IMR-90 (cell line): ENCODE results near the gene PPFIA2. TPM values are rescaled to one million over a fixed set of nuclear protein-coding genes. Genes with fewer than 3 reads are reported as not detected.

Experiments used
- ATAC-seq: fragments of 200-7000 bp; cut with Tn5 transposase; 2 replicates; pipeline ENCODE4 v1.9.1; 2020; ENCODE audit warnings: low read depth, mild to moderate bottlenecking, moderate library complexity
- BruUV-seq: library from RNA; stranded (reverse); fragments of 400-500 nt; replicated peaks from 2 replicates; lab custom pipeline; 2021; lab: Mats Ljungman, UMichigan
- CTCF ChIA-PET: fragments of 300-600 bp; formaldehyde crosslinking; extraction: SDS; loops from one replicate; lab custom pipeline; 2021; ENCODE audit warnings: antibody characterized with exemption; lab: Yijun Ruan, JAX
- POLR2A ChIA-PET: fragments of 300-600 bp; sonication (Branson Sonifier 250); formaldehyde crosslinking; loops from one replicate; lab custom pipeline; 2022; ENCODE audit warnings: antibody characterized with exemption; ENCODE audit not compliant: unreplicated experiment; lab: Charles Lee
- DNase-seq: peaks from one replicate; pipeline ENCODE4 v3.0.0; 2013
- H2AFZ ChIP-seq: replicated peaks from 2 replicates; pipeline ENCODE3; 2013; ENCODE audit warnings: low read length, mild to moderate bottlenecking; ENCODE audit not compliant: poor library complexity
- H2AK5ac ChIP-seq: 2 replicates; pipeline ENCODE4 v1.6.1; 2013; ENCODE audit warnings: low read depth, low read length, inconsistent platforms
- H2AK9ac ChIP-seq: replicated peaks from 2 replicates; pipeline ENCODE3; 2013; ENCODE audit warnings: mild to moderate bottlenecking, low read depth, low read length, moderate library complexity; ENCODE audit not compliant: poor library complexity
- H2BK120ac ChIP-seq: 2 replicates; pipeline ENCODE4 v1.6.1; 2013; ENCODE audit warnings: low read depth, low read length, inconsistent platforms
- H2BK15ac ChIP-seq: 3 replicates; pipeline ENCODE4 v1.6.1; 2013; ENCODE audit warnings: low read depth, low read length, inconsistent platforms
- H2BK20ac ChIP-seq: 2 replicates; pipeline ENCODE4 v1.6.1; 2013; ENCODE audit warnings: low read depth, mild to moderate bottlenecking, inconsistent platforms, low read length, moderate library complexity
- H2BK5ac ChIP-seq: 2 replicates; pipeline ENCODE4 v1.6.1; 2013; ENCODE audit warnings: mild to moderate bottlenecking, low read depth, low read length, inconsistent platforms; ENCODE audit not compliant: poor library complexity, severe bottlenecking
- H3K14ac ChIP-seq: replicated peaks from 2 replicates; pipeline ENCODE4 v1.6.1; 2013; ENCODE audit warnings: low read depth, low read length, inconsistent platforms
- H3K18ac ChIP-seq: 2 replicates; pipeline ENCODE4 v1.6.1; 2013; ENCODE audit warnings: low read depth, low read length, control low read depth
- H3K23ac ChIP-seq: 2 replicates; pipeline ENCODE4 v1.6.1; 2013; ENCODE audit warnings: low read depth, low read length, inconsistent platforms
- H3K27ac ChIP-seq: 2 replicates; pipeline ENCODE4 v1.5.1; 2013; ENCODE audit warnings: mild to moderate bottlenecking, control low read depth, low read length; ENCODE audit not compliant: insufficient read depth
- H3K27me3 ChIP-seq: 2 replicates; pipeline ENCODE4 v1.6.1; 2013; ENCODE audit warnings: low read length; ENCODE audit not compliant: control insufficient read depth, insufficient read depth
- H3K36me3 ChIP-seq: 2 replicates; pipeline ENCODE4 v1.6.1; 2013; ENCODE audit warnings: low read length, mixed read lengths; ENCODE audit not compliant: control insufficient read depth, insufficient read depth
- H3K4ac ChIP-seq: 2 replicates; pipeline ENCODE4 v1.6.1; 2013; ENCODE audit warnings: low read depth, low read length, inconsistent platforms
- H3K4me1 ChIP-seq: 2 replicates; pipeline ENCODE4 v1.6.1; 2013; ENCODE audit warnings: low read length, mixed read lengths; ENCODE audit not compliant: control insufficient read depth, insufficient read depth
- H3K4me2 ChIP-seq: 2 replicates; pipeline ENCODE4 v1.6.1; 2013; ENCODE audit warnings: low read depth, mild to moderate bottlenecking, control low read depth, low read length, moderate library complexity
- H3K4me3 ChIP-seq: 2 replicates; pipeline ENCODE4 v1.5.1; 2013; ENCODE audit warnings: low read depth, mild to moderate bottlenecking, control low read depth, low read length, moderate library complexity; ENCODE audit not compliant: insufficient read depth
- H3K56ac ChIP-seq: 2 replicates; pipeline ENCODE4 v1.6.1; 2013; ENCODE audit warnings: low read length, inconsistent platforms; ENCODE audit not compliant: insufficient read depth; ENCODE audit errors: extremely low read depth
- H3K79me1 ChIP-seq, 2 experiments: 2 replicates each; pipeline ENCODE4 v1.6.1; 2013; ENCODE audit warnings: low read length in 2 of 2, inconsistent platforms in 1 of 2, low read depth in 1 of 2
- H3K9ac ChIP-seq: 2 replicates; pipeline ENCODE4 v1.6.1; 2013; ENCODE audit warnings: low read depth, low read length, control low read depth
- H3K9me1 ChIP-seq: 2 replicates; pipeline ENCODE4 v1.6.1; 2013; ENCODE audit warnings: low read length, inconsistent platforms; ENCODE audit not compliant: insufficient read depth
- H3K9me3 ChIP-seq: 2 replicates; pipeline ENCODE4 v1.6.1; 2013; ENCODE audit warnings: low read length; ENCODE audit not compliant: control insufficient read depth, insufficient read depth
- H4K20me1 ChIP-seq: 2 replicates; pipeline ENCODE4 v1.6.1; 2013; ENCODE audit warnings: low read length, inconsistent platforms; ENCODE audit not compliant: insufficient read depth
- H4K5ac ChIP-seq: 2 replicates; pipeline ENCODE4 v1.6.1; 2013; ENCODE audit warnings: mild to moderate bottlenecking, low read depth, low read length, control low read depth
- H4K8ac ChIP-seq, 2 experiments: 2 replicates each; pipeline ENCODE4 v1.6.1; 2013; ENCODE audit warnings: low read depth in 2 of 2, low read length in 2 of 2, control low read depth in 1 of 2, inconsistent platforms in 1 of 2
- H4K91ac ChIP-seq: 2 replicates; pipeline ENCODE4 v1.6.1; 2013; ENCODE audit warnings: low read depth, low read length, inconsistent platforms; ENCODE audit not compliant: insufficient read depth
- CEBPB ChIP-seq: IDR thresholded peaks from 2 replicates; pipeline ENCODE4 v1.6.1; 2012; ENCODE audit warnings: low read depth, low read length, improper control_type of control experiment
- CHD1 ChIP-seq: IDR thresholded peaks from 2 replicates; pipeline ENCODE4 v1.6.1; 2012; ENCODE audit warnings: low read depth, low read length, improper control_type of control experiment
- CTCF ChIP-seq: conservative IDR thresholded peaks from 2 replicates; pipeline ENCODE4 v1.5.1; 2012; ENCODE audit warnings: mild to moderate bottlenecking, low read depth, low read length, improper control_type of control experiment
- MAFK ChIP-seq: IDR thresholded peaks from 2 replicates; pipeline ENCODE4 v1.6.1; 2012; ENCODE audit warnings: low read depth, low read length, improper control_type of control experiment
- MAZ ChIP-seq: IDR thresholded peaks from 2 replicates; pipeline ENCODE4 v1.6.1; 2012; ENCODE audit warnings: low read depth, mild to moderate bottlenecking, low read length, improper control_type of control experiment, moderate library complexity, borderline replicate concordance
- MXI1 ChIP-seq: IDR thresholded peaks from 2 replicates; pipeline ENCODE4 v1.6.1; 2012; ENCODE audit warnings: low read depth, mild to moderate bottlenecking, low read length, moderate library complexity, borderline replicate concordance
- POLR2A ChIP-seq: IDR thresholded peaks from 2 replicates; pipeline ENCODE4 v1.6.1; 2012; ENCODE audit warnings: mild to moderate bottlenecking, low read depth, low read length
- RAD21 ChIP-seq: IDR thresholded peaks from 2 replicates; pipeline ENCODE4 v1.6.1; 2012; ENCODE audit warnings: low read length, improper control_type of control experiment
- RCOR1 ChIP-seq: IDR thresholded peaks from 2 replicates; pipeline ENCODE4 v1.6.1; 2012; ENCODE audit warnings: mild to moderate bottlenecking, low read length, improper control_type of control experiment; ENCODE audit not compliant: insufficient replicate concordance
- RFX5 ChIP-seq: IDR thresholded peaks from 2 replicates; pipeline ENCODE4 v1.8.0; 2012; ENCODE audit warnings: low read depth, mild to moderate bottlenecking, low read length, moderate library complexity
- USF2 ChIP-seq: fragments of 150-350 bp; IDR thresholded peaks from 2 replicates; pipeline ENCODE4 v1.6.1; 2017; ENCODE audit warnings: mild to moderate bottlenecking, antibody characterized with exemption, low read length, low read depth
- dilution Hi-C: fragments of 300-500 bp; cut with HindIII; formaldehyde crosslinking; loops from one replicate; pipeline ENCODE4 v1.14.3; 2018; ENCODE audit warnings: low sequenced_read_pairs; ENCODE audit not compliant: unreplicated experiment
- in situ Hi-C: fragments of 300-500 bp; cut with MboI; formaldehyde crosslinking; loops from 3 replicates; pipeline ENCODE4 v1.14.3; 2019; ENCODE audit warnings: low sequenced_read_pairs, inconsistent platforms, mixed read lengths
- intact Hi-C: fragments of 100-400 bp; cut with micrococcal nuclease; formaldehyde crosslinking; loops from 2 replicates; pipeline ENCODE4 v1.10.0; 2022
- polyA plus RNA-seq, 3 experiments: library from polyadenylated mRNA; depleted of rRNA; stranded (reverse); fragments of >200 nt; gene quantifications; 2 replicates each; pipeline ENCODE4 v1.2.3, GENCODE V29; 2012; ENCODE audit warnings: low replicate concordance in 1 of 3
- total RNA-seq: library from RNA; depleted of rRNA; stranded (reverse); fragments of >200 nt; gene quantifications from 2 replicates; pipeline ENCODE4 v1.2.3, GENCODE V29; 2012

PPFIA2 gene
- total and polyA plus RNA-seq, 2 of the 4 experiments (the other 2 are of a cell fraction), result 0.29 to 1.3 TPM

GRCh38 chr12:81670759-81671158 lies 88.4 kb downstream of the PPFIA2 start:
- ATAC-seq (no peak), DNase-seq (no peak)
- no peak overlapping the region for H2BK5ac ChIP-seq
- no peak overlapping the region for H4K8ac ChIP-seq
- no peak overlapping the region for H2AK9ac ChIP-seq
- H3K4me3 ChIP-seq, result no peak overlapping the region
- H2AK5ac ChIP-seq, result no peak overlapping the region
- BruUV-seq, result no TSS peak
- H2BK15ac ChIP-seq, result no peak overlapping the region
- H3K9ac ChIP-seq, result no peak overlapping the region
- ChIA-PET POLR2A (no interaction called here), CTCF (no interaction called here)
- H3K9me3 ChIP-seq, result no peaks in the 10 kb centered on the region
- no peaks in the 10 kb centered on the region for H3K79me1 ChIP-seq
- no peak overlapping the region for H3K4me2 ChIP-seq
- no peaks in the 10 kb centered on the region for H3K4me1 ChIP-seq
- no peak overlapping the region for H3K4ac ChIP-seq
- H3K27ac ChIP-seq, result no peak overlapping the region
- no peak overlapping the region for H3K14ac ChIP-seq
- dilution Hi-C loops (no loop called here), intact Hi-C loops (no loop called here), in situ Hi-C loops (no loop called here)
- H3K23ac ChIP-seq, result no peak overlapping the region
- H3K36me3 ChIP-seq, result no peaks in the 10 kb centered on the region
- no peak overlapping the region for H2AFZ ChIP-seq
- H4K20me1 ChIP-seq, result no peaks in the 10 kb centered on the region
- no peak overlapping the region for H4K91ac ChIP-seq
- H3K9me1 ChIP-seq, result no peaks in the 10 kb centered on the region
- no peak overlapping the region for H4K5ac ChIP-seq
- no peak overlapping the region for H2BK20ac ChIP-seq
- H3K56ac ChIP-seq, result no peak overlapping the region
- TF ChIP-seq USF2 (no peak), RFX5 (no peak), MAZ (no peak), CHD1 (no peak), MXI1 (no peak), CEBPB (no peak), RAD21 (no peak), POLR2A (no peak), RCOR1 (no peak), MAFK (no peak), CTCF (no peak)
- H2BK120ac ChIP-seq, result no peak overlapping the region
- no peaks in the 10 kb centered on the region for H3K27me3 ChIP-seq
- no peak overlapping the region for H3K18ac ChIP-seq
